Neural cell (in vitro differentiated cells): Measurements from ENCODE around the gene FBLIM1. TPM values are rescaled to one million over a fixed set of nuclear protein-coding genes. Genes with fewer than 3 reads are reported as not detected.

Experiments
- H2AFZ ChIP-seq: fragments of 200-600, 300-800 bp; sonication (generic), shearing (Covaris generic); 2 replicates; pipeline ENCODE4 v1.6.0; 2014; ENCODE audit warnings: low read depth, mild to moderate bottlenecking, antibody characterized with exemption, low read length, moderate library complexity
- H3F3A ChIP-seq: fragments of 200-600 bp; shearing (Covaris generic); 2 replicates; pipeline ENCODE4 v1.6.1; 2016; ENCODE audit warnings: mild to moderate bottlenecking, moderate library complexity, mixed read lengths, antibody characterized with exemption, low read length; ENCODE audit not compliant: insufficient read depth, poor library complexity, severe bottlenecking
- H3K27ac ChIP-seq: fragments of 200-600, 300-800 bp; sonication (generic), shearing (Covaris generic); 2 replicates; pipeline ENCODE4 v1.5.1; 2014; ENCODE audit warnings: mild to moderate bottlenecking, low read length, moderate library complexity
- H3K27me3 ChIP-seq: fragments of 300-800, 200-600 bp; sonication (generic), shearing (Covaris generic); 2 replicates; pipeline ENCODE4 v1.6.0; 2014; ENCODE audit warnings: mild to moderate bottlenecking, low read depth, low read length, moderate library complexity; ENCODE audit not compliant: insufficient read depth
- H3K36me3 ChIP-seq: fragments of 300-800, 200-600 bp; sonication (generic), shearing (Covaris generic); 2 replicates; pipeline ENCODE4 v1.5.1; 2014; ENCODE audit warnings: mild to moderate bottlenecking, antibody characterized with exemption, low read length, moderate library complexity; ENCODE audit not compliant: insufficient read depth
- H3K4me2 ChIP-seq: fragments of 300-800, 200-600 bp; sonication (generic), shearing (Covaris generic); 2 replicates; pipeline ENCODE4 v1.6.0; 2014; ENCODE audit warnings: mild to moderate bottlenecking, low read length
- H3K4me3 ChIP-seq: fragments of 300-800, 200-600 bp; sonication (generic), shearing (Covaris generic); 2 replicates; pipeline ENCODE4 v1.5.1; 2014; ENCODE audit warnings: mild to moderate bottlenecking, low read length, moderate library complexity
- H3K79me2 ChIP-seq: fragments of 200-600 bp; shearing (Covaris generic); replicated peaks from 2 replicates; pipeline ENCODE4 v1.6.0; 2014; ENCODE audit warnings: mild to moderate bottlenecking, low read length, moderate library complexity; ENCODE audit not compliant: insufficient read depth
- H3K9ac ChIP-seq: fragments of 300-800, 200-600 bp; sonication (generic), shearing (Covaris generic); 2 replicates; pipeline ENCODE4 v1.6.1; 2016; ENCODE audit warnings: mild to moderate bottlenecking, low read length, mixed read lengths
- H3K9me2 ChIP-seq: fragments of 200-600 bp; shearing (Covaris generic); 2 replicates; pipeline ENCODE4 v1.6.1; 2016; ENCODE audit warnings: mild to moderate bottlenecking, low read length, mixed read lengths; ENCODE audit not compliant: insufficient read depth
- H3K9me3 ChIP-seq: fragments of 200-600, 300-800 bp; sonication (generic), shearing (Covaris generic); 2 replicates; pipeline ENCODE4 v1.6.1; 2016; ENCODE audit warnings: mild to moderate bottlenecking, mixed run types, low read length, moderate library complexity, mixed read lengths
- H4K20me1 ChIP-seq: fragments of 200-600 bp; shearing (Covaris generic); 2 replicates; pipeline ENCODE4 v1.6.1; 2016; ENCODE audit warnings: mild to moderate bottlenecking, mixed run types; ENCODE audit not compliant: insufficient read depth
- EP300 ChIP-seq: fragments of 450-650 bp; conservative IDR thresholded peaks from 2 replicates; pipeline ENCODE4 v1.6.1; 2014; ENCODE audit warnings: antibody characterized with exemption, mild to moderate bottlenecking, moderate library complexity; ENCODE audit not compliant: poor library complexity, severe bottlenecking
- EZH2 ChIP-seq: fragments of 200-600, 300-800 bp; shearing (Covaris generic), sonication (generic); IDR thresholded peaks from 2 replicates; pipeline ENCODE4 v1.6.1; 2014; ENCODE audit warnings: antibody characterized with exemption, low read length, borderline replicate concordance, mild to moderate bottlenecking; ENCODE audit not compliant: insufficient read depth, poor library complexity, severe bottlenecking
- MXI1 ChIP-seq: fragments of 450-650 bp; conservative IDR thresholded peaks from 2 replicates; pipeline ENCODE4 v1.6.1; 2014; ENCODE audit warnings: antibody characterized with exemption, mild to moderate bottlenecking; ENCODE audit not compliant: poor library complexity, severe bottlenecking
- POLR2AphosphoS5 ChIP-seq: IDR thresholded peaks from 2 replicates; pipeline ENCODE4 v1.6.1; 2012
- RAD21 ChIP-seq: fragments of 450-650 bp; conservative IDR thresholded peaks from 2 replicates; pipeline ENCODE4 v1.6.1; 2014; ENCODE audit warnings: antibody characterized with exemption, mild to moderate bottlenecking, moderate library complexity
- SMC3 ChIP-seq: fragments of 450-650 bp; conservative IDR thresholded peaks from 2 replicates; pipeline ENCODE4 v1.6.1; 2014; ENCODE audit warnings: antibody characterized with exemption, mild to moderate bottlenecking, moderate library complexity; ENCODE audit not compliant: poor library complexity
- TAF1 ChIP-seq: IDR thresholded peaks from 2 replicates; pipeline ENCODE4 v1.6.1; 2012; ENCODE audit warnings: low read depth
- polyA plus RNA-seq: library from polyadenylated mRNA; depleted of rRNA; stranded (reverse); fragments of >200 nt; gene quantifications from 2 replicates; pipeline ENCODE4 v1.2.3, GENCODE V29; 2014
- TF ChIP-seq, protein P1 (sequence below): fragments of 450-650 bp; IDR thresholded peaks from 2 replicates; pipeline ENCODE4 v1.5.1; 2014; ENCODE audit warnings: antibody characterized with exemption, mild to moderate bottlenecking, moderate library complexity; ENCODE audit not compliant: poor library complexity, severe bottlenecking
- TF ChIP-seq, protein P2 (sequence below): IDR thresholded peaks from 2 replicates; pipeline ENCODE4 v1.6.1; 2012; ENCODE audit warnings: borderline replicate concordance

FBLIM1 gene
- polyA plus RNA-seq, 1 donor from 2014 or later: 24.9 TPM

DNA sequence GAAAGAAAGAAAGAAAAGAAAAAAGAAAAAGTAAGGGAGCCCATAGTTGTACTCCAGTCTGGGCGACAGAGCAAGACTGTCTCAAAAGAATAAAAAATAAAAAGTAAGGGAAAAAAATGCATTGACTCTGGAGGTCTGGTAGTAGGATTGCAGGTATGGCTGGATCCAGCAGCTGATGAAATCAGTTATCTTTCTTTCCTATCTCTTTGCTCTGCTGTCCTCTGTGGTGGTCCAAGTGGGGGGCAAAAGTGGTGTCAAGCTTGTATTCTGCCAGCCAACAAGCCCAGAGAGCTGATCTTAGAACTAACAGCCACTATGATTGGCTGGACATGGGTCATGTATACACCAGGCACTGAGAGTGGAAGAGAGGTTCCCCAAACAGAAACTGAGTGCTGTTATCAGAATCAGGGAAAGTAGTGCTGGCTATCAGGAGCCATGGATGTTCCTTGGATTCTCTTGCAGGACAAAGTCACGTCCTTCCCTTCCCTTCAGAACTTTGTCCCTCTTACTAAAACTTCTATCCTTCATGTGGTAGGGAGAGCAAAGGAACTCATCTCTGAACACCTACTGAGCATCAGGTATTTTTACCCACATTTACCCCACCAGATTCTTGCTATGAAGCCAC lies 3.5 kb upstream of the FBLIM1 start:
- H3K4me3 ChIP-seq: no peak overlapping the region
- H3K9me3 ChIP-seq: no peaks in the 10 kb centered on the region
- TF ChIP-seq SMC3 (no peak), MXI1 (no peak), RAD21 (no peak), EP300 (no peak), EZH2 (no peak), POLR2AphosphoS5 (no peak), TAF1 (no peak)
- TF ChIP-seq, protein P1, sequence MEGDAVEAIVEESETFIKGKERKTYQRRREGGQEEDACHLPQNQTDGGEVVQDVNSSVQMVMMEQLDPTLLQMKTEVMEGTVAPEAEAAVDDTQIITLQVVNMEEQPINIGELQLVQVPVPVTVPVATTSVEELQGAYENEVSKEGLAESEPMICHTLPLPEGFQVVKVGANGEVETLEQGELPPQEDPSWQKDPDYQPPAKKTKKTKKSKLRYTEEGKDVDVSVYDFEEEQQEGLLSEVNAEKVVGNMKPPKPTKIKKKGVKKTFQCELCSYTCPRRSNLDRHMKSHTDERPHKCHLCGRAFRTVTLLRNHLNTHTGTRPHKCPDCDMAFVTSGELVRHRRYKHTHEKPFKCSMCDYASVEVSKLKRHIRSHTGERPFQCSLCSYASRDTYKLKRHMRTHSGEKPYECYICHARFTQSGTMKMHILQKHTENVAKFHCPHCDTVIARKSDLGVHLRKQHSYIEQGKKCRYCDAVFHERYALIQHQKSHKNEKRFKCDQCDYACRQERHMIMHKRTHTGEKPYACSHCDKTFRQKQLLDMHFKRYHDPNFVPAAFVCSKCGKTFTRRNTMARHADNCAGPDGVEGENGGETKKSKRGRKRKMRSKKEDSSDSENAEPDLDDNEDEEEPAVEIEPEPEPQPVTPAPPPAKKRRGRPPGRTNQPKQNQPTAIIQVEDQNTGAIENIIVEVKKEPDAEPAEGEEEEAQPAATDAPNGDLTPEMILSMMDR: no peak
- TF ChIP-seq, protein P2, sequence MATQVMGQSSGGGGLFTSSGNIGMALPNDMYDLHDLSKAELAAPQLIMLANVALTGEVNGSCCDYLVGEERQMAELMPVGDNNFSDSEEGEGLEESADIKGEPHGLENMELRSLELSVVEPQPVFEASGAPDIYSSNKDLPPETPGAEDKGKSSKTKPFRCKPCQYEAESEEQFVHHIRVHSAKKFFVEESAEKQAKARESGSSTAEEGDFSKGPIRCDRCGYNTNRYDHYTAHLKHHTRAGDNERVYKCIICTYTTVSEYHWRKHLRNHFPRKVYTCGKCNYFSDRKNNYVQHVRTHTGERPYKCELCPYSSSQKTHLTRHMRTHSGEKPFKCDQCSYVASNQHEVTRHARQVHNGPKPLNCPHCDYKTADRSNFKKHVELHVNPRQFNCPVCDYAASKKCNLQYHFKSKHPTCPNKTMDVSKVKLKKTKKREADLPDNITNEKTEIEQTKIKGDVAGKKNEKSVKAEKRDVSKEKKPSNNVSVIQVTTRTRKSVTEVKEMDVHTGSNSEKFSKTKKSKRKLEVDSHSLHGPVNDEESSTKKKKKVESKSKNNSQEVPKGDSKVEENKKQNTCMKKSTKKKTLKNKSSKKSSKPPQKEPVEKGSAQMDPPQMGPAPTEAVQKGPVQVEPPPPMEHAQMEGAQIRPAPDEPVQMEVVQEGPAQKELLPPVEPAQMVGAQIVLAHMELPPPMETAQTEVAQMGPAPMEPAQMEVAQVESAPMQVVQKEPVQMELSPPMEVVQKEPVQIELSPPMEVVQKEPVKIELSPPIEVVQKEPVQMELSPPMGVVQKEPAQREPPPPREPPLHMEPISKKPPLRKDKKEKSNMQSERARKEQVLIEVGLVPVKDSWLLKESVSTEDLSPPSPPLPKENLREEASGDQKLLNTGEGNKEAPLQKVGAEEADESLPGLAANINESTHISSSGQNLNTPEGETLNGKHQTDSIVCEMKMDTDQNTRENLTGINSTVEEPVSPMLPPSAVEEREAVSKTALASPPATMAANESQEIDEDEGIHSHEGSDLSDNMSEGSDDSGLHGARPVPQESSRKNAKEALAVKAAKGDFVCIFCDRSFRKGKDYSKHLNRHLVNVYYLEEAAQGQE: no peak
- no peaks in the 10 kb centered on the region for H3K36me3 ChIP-seq
- no peak overlapping the region for H3K9ac ChIP-seq
- H3F3A ChIP-seq: no peaks in the 10 kb centered on the region
- H3K27ac ChIP-seq: no peak overlapping the region
- H3K9me2 ChIP-seq: no peaks in the 10 kb centered on the region
- H4K20me1 ChIP-seq: no peaks in the 10 kb centered on the region
- H2AFZ ChIP-seq: no peak overlapping the region
- peaks cover 15% of the 10 kb centered on the region for H3K27me3 ChIP-seq
- H3K4me2 ChIP-seq: no peak overlapping the region
- peaks cover 6% of the 10 kb centered on the region for H3K79me2 ChIP-seq

DNA sequence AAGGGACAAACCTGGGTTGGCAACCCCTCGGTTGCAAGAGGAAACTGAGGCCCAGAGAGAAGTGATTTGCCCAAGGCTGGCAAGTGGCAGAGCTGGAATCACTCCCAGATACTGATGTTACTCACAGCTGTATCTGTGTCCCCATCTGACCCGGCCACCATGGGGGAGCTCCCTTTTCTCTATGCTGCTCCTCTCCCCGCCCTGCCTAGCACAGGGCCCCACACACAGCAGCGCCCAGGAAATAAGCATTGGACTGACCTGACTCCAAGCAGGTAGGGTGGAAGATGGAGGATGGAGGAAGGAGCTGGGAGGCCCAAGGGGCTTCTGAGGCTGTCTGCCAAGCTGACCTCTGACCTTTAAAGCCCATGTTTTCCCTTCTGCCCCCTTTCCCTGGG lies 3.0 kb upstream of the FBLIM1 start:
- no peaks in the 10 kb centered on the region for H3K9me3 ChIP-seq
- H2AFZ ChIP-seq: no peak overlapping the region
- H3K4me2 ChIP-seq: no peak overlapping the region
- H3K27ac ChIP-seq: no peak overlapping the region
- no peaks in the 10 kb centered on the region for H4K20me1 ChIP-seq
- H3K4me3 ChIP-seq: no peak overlapping the region
- H3K9ac ChIP-seq: no peak overlapping the region
- H3K79me2 ChIP-seq: peaks cover 6% of the 10 kb centered on the region
- TF ChIP-seq, protein P1: no peak
- TF ChIP-seq MXI1 (no peak), RAD21 (no peak), TAF1 (no peak), EP300 (no peak), EZH2 (no peak), POLR2AphosphoS5 (no peak), SMC3 (no peak)
- TF ChIP-seq, protein P2: no peak
- no peaks in the 10 kb centered on the region for H3K9me2 ChIP-seq
- H3K27me3 ChIP-seq: peaks cover 15% of the 10 kb centered on the region
- no peaks in the 10 kb centered on the region for H3K36me3 ChIP-seq
- no peaks in the 10 kb centered on the region for H3F3A ChIP-seq
